ENCODE data around the gene WDR46.

GRCh38 chr6:33319939-33320314, 30.9 kb upstream of the WDR46 start:
- TF ChIP-seq POLR2A (IDR thresholded peaks at IDR 0.05; ENCODE audit: low read depth, low read length) (no peak), POLR2AphosphoS5 (IDR thresholded peaks at IDR 0.05; ENCODE audit: low read depth, low read length) (no peak)
